GM12891 (cell line): ENCODE measurements around the gene PGP.

Experiments
- DNase-seq: peaks from one replicate; pipeline ENCODE4 v3.0.0; 2011; ENCODE audit warnings: low spot score; ENCODE audit not compliant: insufficient read length
- FAIRE-seq: peaks from 2 replicates; lab custom pipeline; 2011; peaks lifted over from hg19 to GRCh38; lab: Jason Lieb, UNC
- PAX5 ChIP-seq: IDR thresholded peaks from 2 replicates; pipeline ENCODE4 v1.6.1; 2011; ENCODE audit warnings: low read length, moderate library complexity, mild to moderate bottlenecking; ENCODE audit not compliant: insufficient read depth, severe bottlenecking
- POLR2A ChIP-seq: IDR thresholded peaks from 2 replicates; pipeline ENCODE4 v1.6.1; 2011; ENCODE audit warnings: low read depth, low read length, control low read depth
- POLR2AphosphoS5 ChIP-seq: IDR thresholded peaks from 2 replicates; pipeline ENCODE4 v1.6.1; 2011; ENCODE audit warnings: low read depth, low read length, control low read depth
- POU2F2 ChIP-seq: IDR thresholded peaks from 2 replicates; pipeline ENCODE4 v1.6.1; 2011; ENCODE audit warnings: low read depth, mild to moderate bottlenecking, control low read depth, low read length, moderate library complexity
- SPI1 ChIP-seq: IDR thresholded peaks from 2 replicates; pipeline ENCODE4 v1.6.1; 2011; ENCODE audit warnings: low read depth, low read length, control low read depth
- TAF1 ChIP-seq: IDR thresholded peaks from 2 replicates; pipeline ENCODE4 v1.6.1; 2011; ENCODE audit warnings: low read depth, low read length, control low read depth

The PGP gene

GRCh38 chr16:2223221-2223941 lies 8.7 kb upstream of the PGP start, which contains the start of gene E4F1:
E4F1 (plus strand) TSS chr16:2223591; CDS start chr16:2223614, 23 bp downstream.
- TF ChIP-seq POLR2AphosphoS5 (peak; percentile 92), SPI1 (no peak), TAF1 (peak; percentile 91), POU2F2 (peak; percentile 61; the same call in 1 of the 2 replicates), PAX5 (no peak), POLR2A (peak; percentile 96)
- DNase-seq (peak; percentile 100), FAIRE-seq (peak; percentile 99)

GRCh38 chr16:2216330-2216729 lies 1.7 kb upstream of the PGP start:
- no peak for TF ChIP-seq TAF1
- TF ChIP-seq PAX5, result no peak
- TF ChIP-seq SPI1, result no peak
- TF ChIP-seq POU2F2, result no peak
- TF ChIP-seq POLR2A, result no peak
- TF ChIP-seq POLR2AphosphoS5, result no peak
- FAIRE-seq, result no peak

GRCh38 chr16:2213817-2214718 lies 572 bp downstream of the PGP start:
- TF ChIP-seq POU2F2, result no peak
- no peak for TF ChIP-seq SPI1
- no peak; the same call in 1 of the 2 replicates for TF ChIP-seq POLR2AphosphoS5
- no peak for TF ChIP-seq PAX5
- no peak for TF ChIP-seq POLR2A
- no peak for TF ChIP-seq TAF1
- FAIRE-seq, result peak; percentile 45
- no peak for DNase-seq

More at GRCh38 chr16:2216330-2216729, 1.7 kb upstream of the PGP start:
- DNase-seq, result no peak

- no peak for FAIRE-seq
- no peak for DNase-seq
Observed at GRCh38 chr16:2212362-2213324, 2.0 kb downstream of the PGP start.

GRCh38 chr16:2211923-2212347 lies 2.7 kb downstream of the PGP start:
- no peak for TF ChIP-seq POLR2A
- TF ChIP-seq SPI1, result no peak
- TF ChIP-seq POLR2AphosphoS5, result peak; percentile 56; the same call in 1 of the 2 replicates
- no peak for TF ChIP-seq PAX5
- no peak for TF ChIP-seq TAF1
- no peak for TF ChIP-seq POU2F2
- no peak for FAIRE-seq
- no peak for DNase-seq

More at GRCh38 chr16:2212362-2213324, 2.0 kb downstream of the PGP start:
- no peak for TF ChIP-seq SPI1
- TF ChIP-seq PAX5, result no peak
- no peak; the same call in 1 of the 2 replicates for TF ChIP-seq POLR2AphosphoS5
- 0 out of 2 replicates have a peak, but pooled peaks have one; percentile 13 for TF ChIP-seq POU2F2

GRCh38 chr16:2210386-2211365 lies 4.0 kb downstream of the PGP start, which contains the start of gene BRICD5:
BRICD5 (minus strand) TSS chr16:2210863; CDS start chr16:2210833, 30 bp downstream.
- no peak for DNase-seq
- TF ChIP-seq POLR2AphosphoS5 (peak; percentile 11; the same call in 1 of the 2 replicates), TAF1 (no peak), PAX5 (no peak), SPI1 (no peak)
- FAIRE-seq, result no peak

- no peak for DNase-seq
- no peak for TF ChIP-seq SPI1
- no peak; the same call in 1 of the 2 replicates for TF ChIP-seq POLR2AphosphoS5
- no peak for TF ChIP-seq PAX5
- TF ChIP-seq TAF1, result no peak
- no peak for TF ChIP-seq POLR2A
- no peak for TF ChIP-seq POU2F2
- FAIRE-seq, result no peak
Observed at GRCh38 chr16:2210009-2210332, 4.7 kb downstream of the PGP start.
